DND-41 (cell line): ENCODE data around the gene DSTN.

ENCODE experiments used
- EZH2 ChIP-seq: IDR thresholded peaks from 3 replicates; pipeline ENCODE4 v1.6.1; 2012; ENCODE audit warnings: borderline replicate concordance, low read depth, mild to moderate bottlenecking, moderate library complexity, low read length, inconsistent platforms; ENCODE audit not compliant: severe bottlenecking
- TF ChIP-seq, protein P1 (sequence below): IDR thresholded peaks from 2 replicates; pipeline ENCODE4 v1.5.1; 2012; ENCODE audit warnings: borderline replicate concordance, low read length, moderate library complexity, mild to moderate bottlenecking; ENCODE audit not compliant: poor library complexity, severe bottlenecking; ENCODE audit errors: extremely low read depth

DNA sequence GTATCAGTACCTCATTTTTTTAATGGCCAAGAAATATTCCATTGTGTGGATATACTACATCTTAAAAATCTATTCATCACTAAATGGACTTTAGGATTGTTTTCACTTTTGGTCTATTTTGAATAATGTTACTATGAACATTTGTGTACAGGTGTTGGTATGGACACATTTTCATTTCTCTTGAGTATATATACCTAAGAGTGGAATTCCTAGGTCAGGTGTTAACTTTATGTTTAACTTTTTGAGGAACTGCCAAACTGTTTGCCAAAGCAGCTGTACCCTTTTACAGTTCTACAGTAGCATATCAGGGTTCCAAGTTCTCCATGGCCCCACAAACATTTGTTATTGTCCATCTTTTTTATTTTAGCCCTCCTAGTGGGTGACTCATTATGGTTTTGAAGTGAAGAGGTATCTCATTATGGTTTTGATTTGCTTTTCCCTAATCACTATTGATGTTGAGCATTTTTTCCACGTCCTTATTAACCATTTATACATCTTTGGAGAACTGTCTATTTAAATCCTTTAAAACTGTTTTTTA lies 28.2 kb downstream of the DSTN start:
- TF ChIP-seq, protein P1, sequence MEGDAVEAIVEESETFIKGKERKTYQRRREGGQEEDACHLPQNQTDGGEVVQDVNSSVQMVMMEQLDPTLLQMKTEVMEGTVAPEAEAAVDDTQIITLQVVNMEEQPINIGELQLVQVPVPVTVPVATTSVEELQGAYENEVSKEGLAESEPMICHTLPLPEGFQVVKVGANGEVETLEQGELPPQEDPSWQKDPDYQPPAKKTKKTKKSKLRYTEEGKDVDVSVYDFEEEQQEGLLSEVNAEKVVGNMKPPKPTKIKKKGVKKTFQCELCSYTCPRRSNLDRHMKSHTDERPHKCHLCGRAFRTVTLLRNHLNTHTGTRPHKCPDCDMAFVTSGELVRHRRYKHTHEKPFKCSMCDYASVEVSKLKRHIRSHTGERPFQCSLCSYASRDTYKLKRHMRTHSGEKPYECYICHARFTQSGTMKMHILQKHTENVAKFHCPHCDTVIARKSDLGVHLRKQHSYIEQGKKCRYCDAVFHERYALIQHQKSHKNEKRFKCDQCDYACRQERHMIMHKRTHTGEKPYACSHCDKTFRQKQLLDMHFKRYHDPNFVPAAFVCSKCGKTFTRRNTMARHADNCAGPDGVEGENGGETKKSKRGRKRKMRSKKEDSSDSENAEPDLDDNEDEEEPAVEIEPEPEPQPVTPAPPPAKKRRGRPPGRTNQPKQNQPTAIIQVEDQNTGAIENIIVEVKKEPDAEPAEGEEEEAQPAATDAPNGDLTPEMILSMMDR: no peak
- no peak for TF ChIP-seq EZH2
